ENCODE measurements around the gene BSCL2.
"Not testable (repeated sequence)": the region's sequence is repeated elsewhere in the genome, so short reads cannot be mapped to it uniquely, and the experiment has no call there.

The BSCL2 gene

DNA sequence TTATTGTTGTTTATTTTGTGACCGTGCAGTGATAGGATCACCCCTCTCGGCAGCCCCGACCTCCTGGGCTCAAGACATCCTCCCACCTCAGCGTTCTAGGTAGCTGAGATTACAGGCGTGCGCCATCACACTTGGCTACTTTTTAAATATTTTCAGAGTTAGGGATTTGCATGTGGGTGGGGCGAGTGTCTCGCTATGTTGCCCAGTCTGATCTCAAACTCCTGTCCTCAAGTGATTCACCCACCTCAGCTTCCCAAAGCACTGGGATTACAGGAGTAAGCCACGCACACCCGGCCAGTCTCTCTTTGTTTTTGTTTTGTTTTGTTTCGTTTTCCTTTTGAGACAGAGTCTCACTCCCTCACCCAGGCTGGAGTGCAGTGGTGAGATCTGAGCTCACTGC lies 52.9 kb downstream of the BSCL2 start:
- no peak overlapping the region for H3K4me3 ChIP-seq (ENCODE audit: low read depth, low read length)
- DNase-seq (ENCODE audit: low read depth), result no peak
- TF ChIP-seq, protein P1, sequence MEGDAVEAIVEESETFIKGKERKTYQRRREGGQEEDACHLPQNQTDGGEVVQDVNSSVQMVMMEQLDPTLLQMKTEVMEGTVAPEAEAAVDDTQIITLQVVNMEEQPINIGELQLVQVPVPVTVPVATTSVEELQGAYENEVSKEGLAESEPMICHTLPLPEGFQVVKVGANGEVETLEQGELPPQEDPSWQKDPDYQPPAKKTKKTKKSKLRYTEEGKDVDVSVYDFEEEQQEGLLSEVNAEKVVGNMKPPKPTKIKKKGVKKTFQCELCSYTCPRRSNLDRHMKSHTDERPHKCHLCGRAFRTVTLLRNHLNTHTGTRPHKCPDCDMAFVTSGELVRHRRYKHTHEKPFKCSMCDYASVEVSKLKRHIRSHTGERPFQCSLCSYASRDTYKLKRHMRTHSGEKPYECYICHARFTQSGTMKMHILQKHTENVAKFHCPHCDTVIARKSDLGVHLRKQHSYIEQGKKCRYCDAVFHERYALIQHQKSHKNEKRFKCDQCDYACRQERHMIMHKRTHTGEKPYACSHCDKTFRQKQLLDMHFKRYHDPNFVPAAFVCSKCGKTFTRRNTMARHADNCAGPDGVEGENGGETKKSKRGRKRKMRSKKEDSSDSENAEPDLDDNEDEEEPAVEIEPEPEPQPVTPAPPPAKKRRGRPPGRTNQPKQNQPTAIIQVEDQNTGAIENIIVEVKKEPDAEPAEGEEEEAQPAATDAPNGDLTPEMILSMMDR (IDR thresholded peaks at IDR 0.05; ENCODE audit: insufficient read depth, low read depth, low read length, missing control alignments), result no peak

DNA sequence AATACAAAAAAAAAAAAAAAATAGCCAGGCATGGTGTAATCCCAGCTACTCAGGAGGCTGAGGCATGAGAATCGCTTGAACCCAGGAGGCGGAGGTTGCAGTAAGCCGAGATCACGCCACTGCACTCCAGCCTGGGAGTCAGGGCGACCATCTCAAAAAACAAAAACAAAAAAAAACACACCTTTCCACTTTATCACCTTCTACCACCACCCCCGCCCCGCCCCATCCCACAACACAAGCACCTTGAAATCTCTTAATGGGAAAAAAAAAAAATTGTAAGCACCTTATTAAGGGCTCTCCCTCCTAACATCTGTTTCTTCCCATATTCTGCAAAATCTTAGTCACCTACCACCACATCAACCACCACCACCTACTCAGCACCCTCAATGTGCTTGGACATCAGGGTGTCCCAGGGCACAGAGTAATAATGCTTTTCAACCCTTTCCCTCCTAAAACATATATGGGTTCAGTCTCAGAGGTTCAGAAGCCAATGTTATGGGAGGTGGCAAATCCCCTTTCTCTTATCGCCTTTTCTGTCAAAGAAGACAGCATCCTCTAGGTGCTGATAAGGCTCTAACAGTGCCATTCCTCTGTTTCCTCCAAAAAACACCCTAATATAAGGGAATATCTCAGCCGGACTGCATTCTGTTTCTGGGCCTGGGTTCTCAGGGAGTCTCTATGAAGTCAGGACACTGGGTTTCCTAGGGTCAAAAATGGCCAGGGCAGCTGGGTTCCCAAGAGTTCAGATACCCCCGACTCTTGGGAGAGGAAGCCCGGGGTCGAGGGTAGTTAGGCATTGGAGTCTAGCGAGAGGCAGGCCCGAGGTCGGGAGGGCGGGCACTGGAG lies 54.8 kb downstream of the BSCL2 start:
- DNase-seq (ENCODE audit: low read depth), result no peak
- H3K4me3 ChIP-seq (ENCODE audit: low read depth, low read length), result peak overlapping the region; percentile 95
- TF ChIP-seq, protein P1 (IDR thresholded peaks at IDR 0.05; ENCODE audit: insufficient read depth, low read depth, low read length, missing control alignments), result no peak

DNA sequence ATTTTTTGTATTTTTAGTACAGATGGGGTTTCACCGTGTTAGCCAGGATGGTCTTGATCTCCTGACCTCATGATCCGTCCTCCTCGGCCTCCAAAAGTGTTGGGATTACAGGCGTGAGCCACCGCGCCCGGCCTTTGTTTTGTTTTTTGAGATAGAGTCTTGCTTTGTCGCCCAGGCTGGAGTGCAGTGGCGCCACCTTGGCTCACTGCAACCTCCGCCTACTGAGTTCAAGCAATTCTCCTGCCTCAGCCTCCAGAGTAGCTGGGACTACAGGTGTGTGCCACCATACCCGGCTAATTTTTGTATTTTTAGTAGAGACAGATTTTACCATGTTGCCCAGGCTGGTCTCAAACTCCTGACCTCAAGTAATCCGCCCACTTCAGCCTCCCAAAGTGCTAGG lies 56.9 kb downstream of the BSCL2 start:
- DNase-seq (ENCODE audit: low read depth); H3K4me3 ChIP-seq (ENCODE audit: low read depth, low read length): not testable (repeated sequence)

DNA sequence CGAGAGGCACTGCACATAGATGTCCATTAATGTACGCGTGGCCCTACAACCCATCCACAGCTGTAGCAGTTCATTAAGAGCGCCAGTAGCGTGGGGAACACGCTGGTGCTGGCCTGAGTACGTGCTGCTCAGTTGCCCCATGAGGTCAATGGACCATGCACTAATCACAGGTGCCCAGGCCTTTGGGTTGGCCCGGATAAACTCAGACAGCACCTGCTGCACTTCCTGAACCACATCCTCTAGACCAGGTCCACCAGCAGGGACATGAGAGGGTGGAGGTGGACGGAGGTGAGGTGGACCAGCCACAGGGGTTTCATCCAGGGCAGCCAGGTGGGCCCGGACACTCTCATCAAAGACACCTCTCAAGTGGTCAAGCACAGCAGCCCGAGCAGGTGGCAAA lies 57.7 kb downstream of the BSCL2 start:
- no peak for DNase-seq (ENCODE audit: low read depth)
- TF ChIP-seq, protein P1 (IDR thresholded peaks at IDR 0.05; ENCODE audit: insufficient read depth, low read depth, low read length, missing control alignments), result no peak
- H3K4me3 ChIP-seq (ENCODE audit: low read depth, low read length), result no peak overlapping the region

DNA sequence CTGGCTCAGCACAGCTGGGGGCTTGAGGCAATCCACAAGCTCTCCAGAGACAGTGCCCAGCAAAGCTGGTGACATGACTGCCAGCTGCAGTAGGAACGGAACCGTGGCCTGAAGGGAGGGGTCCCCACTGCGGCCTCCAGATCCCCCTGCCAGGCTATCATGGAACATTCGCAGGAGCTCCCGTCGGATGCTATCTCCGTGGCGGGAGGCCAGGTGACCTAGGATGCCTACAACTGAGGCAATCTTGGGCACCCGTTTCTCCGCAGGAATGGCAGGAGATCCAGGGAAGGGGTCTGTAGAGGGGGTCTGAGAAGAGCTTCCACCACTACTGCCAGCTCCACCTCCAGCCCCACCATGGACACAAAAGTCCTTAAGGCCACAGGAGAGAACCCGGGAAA lies 58.3 kb downstream of the BSCL2 start:
- TF ChIP-seq, protein P1 (IDR thresholded peaks at IDR 0.05; ENCODE audit: insufficient read depth, low read depth, low read length, missing control alignments), result no peak
- H3K4me3 ChIP-seq (ENCODE audit: low read depth, low read length), result no peak overlapping the region
- DNase-seq (ENCODE audit: low read depth), result no peak

DNA sequence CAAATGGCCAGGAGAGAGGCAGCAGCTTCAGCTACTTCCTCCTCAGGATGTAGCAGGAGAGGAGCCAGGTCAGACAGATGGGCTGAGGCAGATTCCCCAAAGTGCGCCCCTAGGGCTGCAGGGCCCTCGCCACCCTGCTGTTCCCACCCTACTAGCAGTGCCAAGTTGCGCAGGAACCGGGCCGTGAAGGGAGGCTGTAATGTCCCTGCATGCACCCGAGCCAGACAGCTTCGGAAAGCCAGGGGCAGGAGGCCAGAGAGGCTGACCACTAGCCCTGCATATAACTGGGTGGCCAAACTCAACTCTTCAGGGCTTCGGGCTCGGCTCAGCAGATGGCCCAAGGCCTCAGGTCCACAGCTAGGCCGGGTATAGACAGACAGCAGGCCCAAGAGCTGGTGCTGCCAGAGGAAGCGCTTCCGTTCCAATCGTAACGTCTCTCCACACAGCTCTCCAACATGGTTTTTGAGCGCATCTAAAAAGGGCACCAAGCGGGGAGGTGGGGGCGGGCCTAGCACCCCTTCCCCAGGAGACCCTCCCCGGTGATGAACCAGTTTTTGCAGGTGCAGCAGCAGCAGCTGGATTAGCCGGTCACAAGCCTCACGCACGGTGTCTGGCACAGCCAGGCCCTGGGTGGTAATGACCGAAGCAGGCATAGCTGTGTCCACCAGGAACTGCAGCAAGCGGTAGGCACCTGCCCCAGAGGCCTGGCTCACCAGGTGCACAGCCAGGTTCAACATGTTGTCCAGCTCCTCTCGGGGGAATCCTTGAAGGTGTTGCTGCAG lies 58.8 kb downstream of the BSCL2 start:
- DNase-seq (ENCODE audit: low read depth), result no peak
- H3K4me3 ChIP-seq (ENCODE audit: low read depth, low read length), result no peak overlapping the region
- TF ChIP-seq, protein P1 (IDR thresholded peaks at IDR 0.05; ENCODE audit: insufficient read depth, low read depth, low read length, missing control alignments), result no peak

DNA sequence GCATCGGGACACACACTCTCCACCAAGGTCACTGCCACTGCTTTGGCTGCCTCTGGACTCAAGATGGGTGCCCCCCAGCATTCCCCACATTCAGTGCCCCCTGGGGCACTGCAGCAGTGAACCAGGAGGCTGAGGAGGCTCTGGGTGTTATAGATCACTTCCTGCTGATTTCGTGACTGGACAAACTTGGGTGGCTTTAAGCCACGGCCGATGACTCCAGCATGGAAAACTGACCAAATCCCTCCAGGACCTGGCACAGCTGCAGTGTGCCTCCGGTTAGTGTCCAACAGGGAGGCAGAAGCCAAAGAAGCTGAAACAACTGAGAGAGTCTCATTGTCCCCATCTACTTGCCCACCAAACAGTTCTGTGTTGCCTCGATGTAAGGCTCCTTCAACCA lies 59.6 kb downstream of the BSCL2 start:
- no peak overlapping the region for H3K4me3 ChIP-seq (ENCODE audit: low read depth, low read length)
- TF ChIP-seq, protein P1 (IDR thresholded peaks at IDR 0.05; ENCODE audit: insufficient read depth, low read depth, low read length, missing control alignments), result no peak
- DNase-seq (ENCODE audit: low read depth), result no peak

Data from GM12865 (cell line).